Mesothelial cell of epicardium (in vitro differentiated cells): ENCODE measurements around the gene RTCB. TPM values are rescaled to one million over a fixed set of nuclear protein-coding genes. Genes with fewer than 3 reads are reported as not detected.
A peak's percentile ranks its signal among the peaks of the same experiment; 100 is the strongest.

Experiments used
- DNase-seq, 2 experiments: peaks; one replicate each; pipeline ENCODE4 v3.0.0; 2021; ENCODE audit warnings: low spot score in 2 of 2; ENCODE audit not compliant: unreplicated experiment in 2 of 2
- H3K27ac Mint-ChIP-seq: 2 replicates; pipeline ENCODE4 v1.8.0; 2021; ENCODE audit warnings: mixed read lengths
- H3K27me3 Mint-ChIP-seq: 2 replicates; pipeline ENCODE4 v1.8.0; 2021; ENCODE audit warnings: low read depth, mixed read lengths
- H3K36me3 Mint-ChIP-seq: 2 replicates; pipeline ENCODE4 v1.8.0; 2021; ENCODE audit warnings: mixed read lengths
- H3K4me1 Mint-ChIP-seq: 2 replicates; pipeline ENCODE4 v1.8.0; 2021; ENCODE audit warnings: mixed read lengths
- H3K4me3 Mint-ChIP-seq: 2 replicates; pipeline ENCODE4 v1.8.0; 2021; ENCODE audit warnings: mild to moderate bottlenecking, moderate library complexity, mixed read lengths
- H3K9me3 Mint-ChIP-seq: 2 replicates; pipeline ENCODE4 v1.8.0; 2021; ENCODE audit warnings: mixed read lengths
- total RNA-seq: library from RNA; stranded (reverse); gene quantifications from 3 replicates; pipeline ENCODE4 v1.2.1, GENCODE V29; 2021
- TF ChIP-seq, protein P1 (sequence below): fragments of 200-600 bp; sonication (generic); IDR thresholded peaks from one replicate; pipeline ENCODE4 v1.5.0; 2021; ENCODE audit warnings: antibody characterized with exemption; ENCODE audit not compliant: unreplicated experiment

Gene RTCB
- total RNA-seq, 1 donor from 2014 or later, result 73.5 TPM

DNA sequence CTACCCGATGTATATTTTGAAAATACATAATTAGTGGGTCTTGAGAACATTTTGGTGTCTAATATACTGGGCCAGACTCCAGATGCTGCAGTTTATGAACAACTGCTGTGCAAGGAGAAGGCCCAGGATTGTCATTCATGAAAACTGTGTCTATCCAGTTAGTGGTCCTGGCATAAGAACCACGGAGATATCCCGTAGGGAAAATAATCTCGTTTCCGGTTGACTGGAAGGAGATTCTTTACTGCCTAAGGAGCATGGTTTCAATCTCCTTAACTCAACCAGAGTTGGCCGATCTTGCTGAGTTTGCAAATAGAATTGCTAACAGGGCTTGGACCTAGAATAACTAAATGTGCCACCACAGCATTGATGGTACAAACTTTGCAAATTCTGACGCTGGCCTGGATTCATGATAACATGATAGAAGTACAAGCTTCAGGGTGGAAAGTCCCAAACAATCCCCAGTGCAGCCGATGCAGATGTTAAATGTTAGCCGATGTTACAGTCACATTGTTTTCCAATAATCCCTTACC lies 4.6 kb upstream of the RTCB start:
- peaks cover 40% of the 10 kb centered on the region for H3K27me3 Mint-ChIP-seq
- H3K27ac Mint-ChIP-seq, result no peak overlapping the region
- no peak for DNase-seq
- no peak overlapping the region for H3K4me3 Mint-ChIP-seq
- H3K36me3 Mint-ChIP-seq, result no peaks in the 10 kb centered on the region
- H3K9me3 Mint-ChIP-seq, result no peaks in the 10 kb centered on the region
- TF ChIP-seq, protein P1, sequence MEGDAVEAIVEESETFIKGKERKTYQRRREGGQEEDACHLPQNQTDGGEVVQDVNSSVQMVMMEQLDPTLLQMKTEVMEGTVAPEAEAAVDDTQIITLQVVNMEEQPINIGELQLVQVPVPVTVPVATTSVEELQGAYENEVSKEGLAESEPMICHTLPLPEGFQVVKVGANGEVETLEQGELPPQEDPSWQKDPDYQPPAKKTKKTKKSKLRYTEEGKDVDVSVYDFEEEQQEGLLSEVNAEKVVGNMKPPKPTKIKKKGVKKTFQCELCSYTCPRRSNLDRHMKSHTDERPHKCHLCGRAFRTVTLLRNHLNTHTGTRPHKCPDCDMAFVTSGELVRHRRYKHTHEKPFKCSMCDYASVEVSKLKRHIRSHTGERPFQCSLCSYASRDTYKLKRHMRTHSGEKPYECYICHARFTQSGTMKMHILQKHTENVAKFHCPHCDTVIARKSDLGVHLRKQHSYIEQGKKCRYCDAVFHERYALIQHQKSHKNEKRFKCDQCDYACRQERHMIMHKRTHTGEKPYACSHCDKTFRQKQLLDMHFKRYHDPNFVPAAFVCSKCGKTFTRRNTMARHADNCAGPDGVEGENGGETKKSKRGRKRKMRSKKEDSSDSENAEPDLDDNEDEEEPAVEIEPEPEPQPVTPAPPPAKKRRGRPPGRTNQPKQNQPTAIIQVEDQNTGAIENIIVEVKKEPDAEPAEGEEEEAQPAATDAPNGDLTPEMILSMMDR, result no peak
- H3K4me1 Mint-ChIP-seq, result peaks cover 7% of the 10 kb centered on the region

DNA sequence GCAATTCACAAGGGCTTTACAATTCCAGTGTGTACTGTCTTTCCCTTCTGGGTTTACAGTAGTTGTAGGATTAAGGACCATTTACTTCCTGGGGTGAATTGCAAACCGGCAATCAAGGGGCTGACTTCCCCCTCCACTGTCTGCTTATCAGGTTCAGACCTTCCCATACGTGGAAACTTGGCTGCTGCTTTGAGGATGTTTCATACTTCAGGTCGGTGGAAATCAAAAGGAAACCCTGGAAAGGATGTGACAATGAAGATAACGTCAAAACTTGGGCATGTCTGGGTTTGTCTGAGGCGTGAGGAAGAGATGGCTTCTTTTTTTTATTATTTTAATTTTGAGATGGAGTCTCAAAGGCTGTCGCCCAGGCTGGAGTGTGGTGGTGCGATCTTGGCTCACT lies 2.1 kb upstream of the RTCB start:
- no peaks in the 10 kb centered on the region for H3K9me3 Mint-ChIP-seq
- no peak overlapping the region for H3K4me3 Mint-ChIP-seq
- H3K27me3 Mint-ChIP-seq, result peaks cover 25% of the 10 kb centered on the region
- DNase-seq, result no peak
- H3K36me3 Mint-ChIP-seq, result peaks cover 3% of the 10 kb centered on the region
- TF ChIP-seq, protein P1, result no peak
- H3K27ac Mint-ChIP-seq, result no peak overlapping the region
- peaks cover 22% of the 10 kb centered on the region for H3K4me1 Mint-ChIP-seq

DNA sequence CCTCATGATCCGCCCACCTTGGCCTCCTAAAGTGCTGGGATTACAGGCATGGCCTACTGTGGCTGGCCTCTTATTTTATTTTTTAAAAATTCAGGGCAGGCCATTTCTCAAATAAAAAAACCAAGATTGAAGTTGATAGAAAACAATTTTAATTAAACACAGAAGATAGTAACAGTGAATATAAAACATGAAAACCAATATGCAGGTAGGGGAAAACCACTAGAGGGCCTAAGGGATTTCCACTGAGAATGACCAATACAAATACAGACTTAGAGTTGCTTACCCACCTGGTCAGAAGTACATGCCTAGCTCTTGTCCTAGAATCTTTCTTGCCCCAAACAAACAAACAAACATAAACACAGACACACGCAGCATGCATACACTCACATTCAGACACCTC lies 1.7 kb upstream of the RTCB start:
- DNase-seq, result no peak
- Mint-ChIP-seq H3K4me1 (peaks cover 22% of the 10 kb centered on the region), H3K36me3 (peaks cover 6% of the 10 kb centered on the region), H3K27ac (no peak overlapping the region), H3K4me3 (no peak overlapping the region), H3K9me3 (no peaks in the 10 kb centered on the region), H3K27me3 (peaks cover 20% of the 10 kb centered on the region)
- TF ChIP-seq, protein P1, result peak; percentile 23

DNA sequence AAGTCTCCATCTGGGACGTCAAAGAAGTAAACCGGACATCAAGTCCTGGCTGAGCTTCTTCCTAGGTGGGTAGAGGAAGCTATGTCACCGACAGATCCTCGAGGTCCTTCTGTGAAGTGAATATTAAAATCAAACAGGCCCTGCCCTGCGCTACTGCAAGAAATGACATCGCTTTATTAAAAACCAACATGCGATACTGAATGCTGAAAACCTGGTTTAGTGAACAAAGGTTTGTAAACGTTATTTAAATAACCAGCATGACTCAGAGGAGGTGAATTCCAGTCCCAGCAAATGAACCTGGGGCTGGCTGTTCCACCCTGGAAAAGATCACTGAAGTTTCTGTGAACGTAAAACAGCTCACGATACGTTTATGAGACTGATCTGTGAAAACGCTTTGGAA lies 645 bp downstream of the RTCB start:
- peaks cover 22% of the 10 kb centered on the region for H3K36me3 Mint-ChIP-seq
- peak overlapping the region; percentile 95 for H3K4me3 Mint-ChIP-seq
- H3K9me3 Mint-ChIP-seq, result no peaks in the 10 kb centered on the region
- H3K27me3 Mint-ChIP-seq, result peaks cover 3% of the 10 kb centered on the region
- TF ChIP-seq, protein P1, result no peak
- H3K4me1 Mint-ChIP-seq, result peaks cover 22% of the 10 kb centered on the region
- DNase-seq, result no peak
- H3K27ac Mint-ChIP-seq, result peak overlapping the region; percentile 96

DNA sequence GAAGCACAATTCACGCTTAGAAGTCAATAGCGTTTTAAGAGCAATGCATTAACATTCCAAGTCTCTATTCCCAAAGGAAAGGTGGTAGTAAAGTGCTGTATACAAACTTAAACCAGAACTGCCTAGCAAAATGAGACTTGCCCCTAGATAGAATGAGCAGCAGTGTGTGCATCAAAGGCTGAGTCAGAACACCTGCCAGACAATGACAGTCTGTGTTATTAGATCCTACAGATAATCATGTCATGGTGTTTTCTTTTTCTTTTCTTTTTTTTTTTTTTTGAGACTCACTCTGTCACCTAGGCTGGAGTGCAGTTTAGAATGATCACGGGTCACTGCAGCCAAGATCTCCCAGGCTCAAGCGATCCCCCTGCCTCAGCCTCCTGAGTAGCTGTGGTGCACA lies 1.6 kb downstream of the RTCB start:
- peak overlapping the region; percentile 95 for H3K4me3 Mint-ChIP-seq
- H3K27ac Mint-ChIP-seq, result peak overlapping the region; percentile 96
- H3K9me3 Mint-ChIP-seq, result no peaks in the 10 kb centered on the region
- TF ChIP-seq, protein P1, result no peak
- H3K36me3 Mint-ChIP-seq, result peaks cover 30% of the 10 kb centered on the region
- DNase-seq, result no peak
- H3K4me1 Mint-ChIP-seq, result peaks cover 22% of the 10 kb centered on the region
- no peaks in the 10 kb centered on the region for H3K27me3 Mint-ChIP-seq

DNA sequence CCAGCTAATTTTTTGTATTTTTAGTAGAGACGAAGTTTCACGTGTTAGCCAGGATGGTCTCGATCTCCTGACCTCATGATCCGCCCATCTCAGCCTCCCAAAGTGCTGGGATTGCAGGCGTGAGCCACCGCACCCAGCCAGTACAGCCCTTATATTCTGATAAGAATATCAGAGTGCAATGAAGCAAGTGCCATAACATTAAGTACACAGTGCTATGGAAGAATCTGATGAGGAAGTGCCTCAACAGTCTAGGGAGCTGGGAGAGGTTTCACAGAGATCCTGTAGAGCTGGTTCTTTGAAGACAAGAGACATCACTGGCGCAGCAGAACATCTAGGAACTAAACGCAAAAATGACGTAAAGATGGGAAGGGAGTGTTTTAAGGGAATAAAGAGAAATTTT lies 2.1 kb downstream of the RTCB start:
- peak overlapping the region; percentile 62 for H3K27ac Mint-ChIP-seq
- no peaks in the 10 kb centered on the region for H3K9me3 Mint-ChIP-seq
- peaks cover 22% of the 10 kb centered on the region for H3K4me1 Mint-ChIP-seq
- H3K4me3 Mint-ChIP-seq, result peak overlapping the region; percentile 95
- no peak for DNase-seq
- H3K27me3 Mint-ChIP-seq, result no peaks in the 10 kb centered on the region
- TF ChIP-seq, protein P1, result no peak
- H3K36me3 Mint-ChIP-seq, result peaks cover 31% of the 10 kb centered on the region
